H1 (cell line): ENCODE results near the gene ORMDL2. TPM values are rescaled to one million over a fixed set of nuclear protein-coding genes. Genes with fewer than 3 reads are reported as not detected.
A peak's percentile ranks its signal among the peaks of the same experiment; 100 is the strongest.

Experiments
- CTCF ChIA-PET: fragments of 300-600 bp; sonication (Branson Sonifier 250); formaldehyde crosslinking; loops from one replicate; lab custom pipeline; 2021; ENCODE audit not compliant: partially characterized antibody; lab: Charles Lee
- POLR2A ChIA-PET: fragments of 300-600 bp; sonication (Branson Sonifier 250); formaldehyde crosslinking; loops from one replicate; lab custom pipeline; 2021; ENCODE audit warnings: inconsistent platforms; ENCODE audit not compliant: partially characterized antibody; lab: Charles Lee
- DNase-seq, 2 experiments: peaks; one replicate each; pipeline versions ENCODE4 v3.0.0 to v3.0.0-alpha.2; 2010 to 2022; ENCODE audit warnings: low spot score in 2 of 2, low read depth in 1 of 2, mixed read lengths in 1 of 2
- FAIRE-seq: peaks from 2 replicates; lab custom pipeline; 2011; peaks lifted over from hg19 to GRCh38; lab: Jason Lieb, UNC
- H2AFZ ChIP-seq: 2 replicates; pipeline ENCODE4 v1.8.1; 2012; ENCODE audit warnings: low read length, inconsistent platforms
- H2AK5ac ChIP-seq: 2 replicates; pipeline ENCODE4 v1.6.1; 2013; ENCODE audit warnings: low read depth, low read length
- H2BK120ac ChIP-seq: replicated peaks from 2 replicates; pipeline ENCODE3; 2013; ENCODE audit warnings: low read depth, low read length, inconsistent platforms
- H2BK12ac ChIP-seq: 2 replicates; pipeline ENCODE4 v1.6.1; 2013; ENCODE audit warnings: low read depth, low read length
- H2BK15ac ChIP-seq: 2 replicates; pipeline ENCODE4 v1.6.1; 2013; ENCODE audit warnings: low read length
- H2BK20ac ChIP-seq: 2 replicates; pipeline ENCODE4 v1.6.1; 2013; ENCODE audit warnings: low read length
- H2BK5ac ChIP-seq: 2 replicates; pipeline ENCODE4 v1.6.1; 2013; ENCODE audit warnings: low read depth, low read length
- H3K14ac ChIP-seq: 2 replicates; pipeline ENCODE4 v1.6.1; 2013; ENCODE audit warnings: inconsistent platforms; ENCODE audit not compliant: insufficient read length
- H3K18ac ChIP-seq: 2 replicates; pipeline ENCODE4 v1.6.1; 2013; ENCODE audit warnings: low read length; ENCODE audit errors: extremely low read depth
- H3K23ac ChIP-seq: 2 replicates; pipeline ENCODE4 v1.6.1; 2013; ENCODE audit warnings: inconsistent platforms; ENCODE audit not compliant: insufficient read length
- H3K23me2 ChIP-seq: 2 replicates; pipeline ENCODE4 v1.6.1; 2013; ENCODE audit warnings: low read depth, low read length
- H3K27ac ChIP-seq: 2 replicates; pipeline ENCODE4 v1.6.1; 2011; ENCODE audit warnings: low read depth, low read length, inconsistent platforms
- H3K27me3 ChIP-seq, 4 experiments: replicated peaks in 1 of 4; 1 replicate in 1 of 4; 2 replicates in 3 of 4; pipeline versions ENCODE4 v1.6.1 to v1.8.1; 2011 to 2013; ENCODE audit warnings: low read length in 3 of 4, mild to moderate bottlenecking in 3 of 4, inconsistent platforms in 2 of 4, mixed read lengths in 2 of 4, moderate library complexity in 1 of 4; ENCODE audit not compliant: control insufficient read depth in 3 of 4, insufficient read depth in 3 of 4; ENCODE audit errors: extremely low read depth in 1 of 4
- H3K36me3 ChIP-seq, 4 experiments: 2 replicates each; pipeline versions ENCODE4 v1.6.1 to v1.8.1; 2011 to 2013; ENCODE audit warnings: mild to moderate bottlenecking in 4 of 4, low read length in 3 of 4, moderate library complexity in 2 of 4, control low read depth in 1 of 4, inconsistent platforms in 1 of 4; ENCODE audit not compliant: insufficient read depth in 4 of 4, control insufficient read depth in 2 of 4
- H3K4ac ChIP-seq: replicated peaks from 2 replicates; pipeline ENCODE3; 2013; ENCODE audit warnings: low read length, low read depth, mixed read lengths, inconsistent platforms; ENCODE audit not compliant: insufficient read length
- H3K4me1 ChIP-seq, 4 experiments: replicated peaks in 1 of 4; 1 replicate in 1 of 4; 2 replicates in 3 of 4; pipeline versions ENCODE4 v1.6.1 to v1.8.1; 2011 to 2013; ENCODE audit warnings: low read length in 3 of 4, inconsistent platforms in 2 of 4, mixed read lengths in 1 of 4; ENCODE audit not compliant: insufficient read depth in 4 of 4, control insufficient read depth in 3 of 4
- H3K4me2 ChIP-seq, 2 experiments: 2 replicates each; pipeline versions ENCODE4 v1.6.1 to v1.8.1; 2011 to 2013; ENCODE audit warnings: low read depth in 2 of 2, low read length in 2 of 2, control low read depth in 1 of 2, inconsistent platforms in 1 of 2, mild to moderate bottlenecking in 1 of 2; ENCODE audit not compliant: insufficient read depth in 1 of 2
- H3K4me3 ChIP-seq, 4 experiments: fragments of 200-600, 300-600 bp in 1 of 4; sonication (generic), shearing (Covaris generic), sonication (Bioruptor Twin) in 1 of 4; 2 replicates each; pipeline versions ENCODE4 v1.5.1 to v1.8.1; 2011 to 2016; ENCODE audit warnings: low read length in 4 of 4, low read depth in 3 of 4, control low read depth in 2 of 4, inconsistent platforms in 2 of 4, mild to moderate bottlenecking in 2 of 4, mixed read lengths in 1 of 4, moderate library complexity in 1 of 4; ENCODE audit not compliant: insufficient read depth in 2 of 4; ENCODE audit errors: extremely low read depth in 1 of 4
- H3K56ac ChIP-seq: replicated peaks from 2 replicates; pipeline ENCODE3; 2013; ENCODE audit warnings: low read depth, mild to moderate bottlenecking, mixed read lengths, low read length, inconsistent platforms; ENCODE audit not compliant: insufficient read length
- H3K79me1 ChIP-seq: 2 replicates; pipeline ENCODE4 v1.6.1; 2013; ENCODE audit warnings: low read depth, low read length, control low read depth
- H3K79me2 ChIP-seq, 2 experiments: 2 replicates each; pipeline versions ENCODE4 v1.6.1 to v1.8.1; 2012 to 2013; ENCODE audit warnings: low read length in 2 of 2, mild to moderate bottlenecking in 2 of 2, inconsistent platforms in 1 of 2; ENCODE audit not compliant: insufficient read depth in 2 of 2, control insufficient read depth in 1 of 2
- H3K9ac ChIP-seq, 4 experiments: replicated peaks in 1 of 4; 1 replicate in 1 of 4; 2 replicates in 3 of 4; pipeline versions ENCODE4 v1.6.1 to v1.8.1; 2011 to 2013; ENCODE audit warnings: low read depth in 3 of 4, low read length in 3 of 4, control low read depth in 2 of 4, mild to moderate bottlenecking in 2 of 4, moderate library complexity in 2 of 4, inconsistent platforms in 1 of 4; ENCODE audit errors: extremely low read depth in 1 of 4
- H3K9me3 ChIP-seq, 2 experiments: 2 replicates each; pipeline versions ENCODE4 v1.6.1 to v1.8.1; 2012 to 2013; ENCODE audit warnings: mild to moderate bottlenecking in 2 of 2, moderate library complexity in 2 of 2, control low read depth in 1 of 2, inconsistent platforms in 1 of 2, low read depth in 1 of 2, low read length in 1 of 2, mixed read lengths in 1 of 2; ENCODE audit not compliant: insufficient read depth in 2 of 2
- H4K20me1 ChIP-seq, 2 experiments: replicated peaks in 1 of 2; 2 replicates each; pipeline versions ENCODE3 to v1.8.1; 2011 to 2013; ENCODE audit warnings: inconsistent platforms in 2 of 2, low read length in 2 of 2, mild to moderate bottlenecking in 1 of 2; ENCODE audit not compliant: insufficient read depth in 2 of 2, control insufficient read depth in 1 of 2
- H4K5ac ChIP-seq: 2 replicates; pipeline ENCODE4 v1.6.1; 2013; ENCODE audit warnings: low read length, low read depth, mixed read lengths, inconsistent platforms; ENCODE audit not compliant: insufficient read length
- H4K8ac ChIP-seq: 2 replicates; pipeline ENCODE4 v1.8.0; 2013; ENCODE audit warnings: mild to moderate bottlenecking, moderate library complexity, low read length, inconsistent platforms; ENCODE audit not compliant: insufficient read depth; ENCODE audit errors: extremely low read depth
- H4K91ac ChIP-seq: replicated peaks from 2 replicates; pipeline ENCODE3; 2013; ENCODE audit warnings: low read length, mixed read lengths, inconsistent platforms; ENCODE audit not compliant: insufficient read length
- GABPA ChIP-seq: IDR thresholded peaks from 2 replicates; pipeline ENCODE4 v1.6.1; 2011; ENCODE audit warnings: mild to moderate bottlenecking, low read length, moderate library complexity, borderline replicate concordance; ENCODE audit not compliant: insufficient read depth
- TBP ChIP-seq: IDR thresholded peaks from 2 replicates; pipeline ENCODE4 v1.6.1; 2011; ENCODE audit warnings: low read depth, low read length, improper control_type of control experiment
- WGBS, 2 experiments: shearing (Covaris generic) in 1 of 2; methylation state at CpG; one replicate each; pipeline versions ENCODE4 v1.1.6 to v1.1.7; 2013 to 2015; ENCODE audit warnings: low lambda C conversion rate in 2 of 2, mixed read lengths in 2 of 2, inconsistent platforms in 1 of 2, low coverage in 1 of 2, missing lambda C conversion rate in 1 of 2; ENCODE audit not compliant: insufficient replicate concordance in 2 of 2, insufficient coverage in 1 of 2, insufficient read length in 1 of 2; ENCODE audit errors: extremely low coverage in 1 of 2, missing lambda C conversion rate in 1 of 2; 5-methylcytosine and 5-hydroxymethylcytosine counted together
- polyA plus RNA-seq, 7 experiments: library from polyadenylated mRNA; depleted of rRNA in 3 of 7; stranded (reverse) in 5 of 7; unstranded in 2 of 7; fragments of >200 nt in 5 of 7; fragments of 200-250 nt in 2 of 7; gene quantifications; 1 replicate in 5 of 7; 2 replicates in 1 of 7; 4 replicates in 1 of 7; pipeline versions ENCODE4 v1.2.1 to v1.2.3, GENCODE V29; 2011 to 2013; ENCODE audit warnings: missing spikeins in 2 of 7, mixed read lengths in 2 of 7
- total RNA-seq: library from RNA; stranded (reverse); fragmentation: NEBNext Ultra II Directional; extraction: Animal tissue kit (Norgen Biotek cat#: 25700); gene quantifications from 2 replicates; pipeline ENCODE4 v1.2.1, GENCODE V29; 2021

The ORMDL2 gene
- total and polyA plus RNA-seq, 2 of the 8 experiments (the other 6 are each of a cell fraction or from before 2014, with no cell fraction given) = 39.0 to 65.6 TPM

GRCh38 chr12:55843431-55843830 is 25.6 kb downstream of the ORMDL2 start:
- no peak overlapping the region for H2BK12ac ChIP-seq
- H3K9ac ChIP-seq = no peak overlapping the region
- peak overlapping the region in 1 of 2 experiments; percentile 53; a peak in 1 of 4 replicates for H3K4me2 ChIP-seq
- H4K20me1 ChIP-seq = no peaks in the 10 kb centered on the region
- no peak overlapping the region for H2BK20ac ChIP-seq
- H3K27me3 ChIP-seq = no peaks in the 10 kb centered on the region
- no peak overlapping the region for H2BK15ac ChIP-seq
- no peak overlapping the region for H4K5ac ChIP-seq
- no peaks in the 10 kb centered on the region for H3K9me3 ChIP-seq
- H4K91ac ChIP-seq = peak overlapping the region; percentile 25
- no peak for TF ChIP-seq GABPA
- TF ChIP-seq TBP = no peak
- TF ChIP-seq, all 59 proteins: peak for 0
- H3K18ac ChIP-seq = no peak overlapping the region
- H2AK5ac ChIP-seq = no peak overlapping the region
- CTCF ChIA-PET = interaction anchor here (0.6 to 2.6 kb wide), 7 partner anchors 8 to 97 kb away, joined by 3 to 9 read pairs (median 4); partner anchors contain the start of gene DNAJC14
- H3K79me2 ChIP-seq = no peaks in the 10 kb centered on the region
- DNase-seq (no peak), FAIRE-seq (no peak)
- WGBS, 2 experiments = 96% methylated on average over 4 of the region's 4 CpGs; no CpG with 5 or more reads in 1 of the 2 experiments
- H3K23me2 ChIP-seq = no peaks in the 10 kb centered on the region
- H2BK5ac ChIP-seq = no peak overlapping the region
- POLR2A ChIA-PET = interaction anchor here (0.6 to 7.3 kb wide), 9 partner anchors 12 to 128 kb away, joined by 3 to 82 read pairs (median 3); partner anchors contain the start of genes BLOC1S1, DNAJC14, ORMDL2 and PYM1
- H2BK120ac ChIP-seq = no peak overlapping the region
- peaks cover 0 to 8% (median 2%) of the 10 kb centered on the region in 4 experiments; a peak in 4 of 7 replicates for H3K4me1 ChIP-seq
- H3K4me3 ChIP-seq = no peak overlapping the region
- H2AFZ ChIP-seq = no peak overlapping the region
- H3K14ac ChIP-seq = no peak overlapping the region
- no peak overlapping the region for H3K56ac ChIP-seq
- no peak overlapping the region for H3K27ac ChIP-seq
- H3K79me1 ChIP-seq = no peaks in the 10 kb centered on the region
- no peak overlapping the region for H4K8ac ChIP-seq
- H3K23ac ChIP-seq = no peak overlapping the region
- no peak overlapping the region for H3K4ac ChIP-seq
- H3K36me3 ChIP-seq = no peaks in the 10 kb centered on the region
